GM12864 (cell line): ENCODE data around the gene MYL9.

Source experiments
- DNase-seq: peaks from one replicate; pipeline ENCODE4 v3.0.0-alpha.2; 2011; ENCODE audit warnings: low read depth
- H3K4me3 ChIP-seq: 2 replicates; pipeline ENCODE4 v1.5.1; 2011; ENCODE audit warnings: mild to moderate bottlenecking, low read depth, low read length, control low read depth
- CTCF ChIP-seq: IDR thresholded peaks from 2 replicates; pipeline ENCODE4 v1.5.1; 2011; ENCODE audit warnings: low read depth, mild to moderate bottlenecking, moderate library complexity, low read length, control low read depth, inconsistent platforms; ENCODE audit errors: missing control alignments

MYL9 gene

GRCh38 chr20:36576081-36576445 is 34.7 kb downstream of the MYL9 start:
- TF ChIP-seq CTCF, result no peak
- DNase-seq, result no peak
- no peak overlapping the region for H3K4me3 ChIP-seq

GRCh38 chr20:36578356-36579041 is 37.2 kb downstream of the MYL9 start:
- no peak overlapping the region for H3K4me3 ChIP-seq
- DNase-seq, result no peak
- no peak for TF ChIP-seq CTCF

- no peak for TF ChIP-seq CTCF
- no peak overlapping the region for H3K4me3 ChIP-seq
- no peak for DNase-seq
Measured at GRCh38 chr20:36579996-36580545, 38.8 kb downstream of the MYL9 start.

- DNase-seq, result no peak
- H3K4me3 ChIP-seq, result no peak overlapping the region
- TF ChIP-seq CTCF, result no peak
Measured at GRCh38 chr20:36582322-36582721, 41.0 kb downstream of the MYL9 start.

- DNase-seq, result no peak
- no peak overlapping the region for H3K4me3 ChIP-seq
- TF ChIP-seq CTCF, result no peak
Measured at GRCh38 chr20:36582821-36583220, 41.5 kb downstream of the MYL9 start.

- no peak for TF ChIP-seq CTCF
- DNase-seq, result no peak
Measured at GRCh38 chr20:36584018-36584481, 42.7 kb downstream of the MYL9 start.

More at GRCh38 chr20:36584018-36584481, 42.7 kb downstream of the MYL9 start:
- no peak overlapping the region for H3K4me3 ChIP-seq
